ENCODE data around the gene TMEM109.

DNA sequence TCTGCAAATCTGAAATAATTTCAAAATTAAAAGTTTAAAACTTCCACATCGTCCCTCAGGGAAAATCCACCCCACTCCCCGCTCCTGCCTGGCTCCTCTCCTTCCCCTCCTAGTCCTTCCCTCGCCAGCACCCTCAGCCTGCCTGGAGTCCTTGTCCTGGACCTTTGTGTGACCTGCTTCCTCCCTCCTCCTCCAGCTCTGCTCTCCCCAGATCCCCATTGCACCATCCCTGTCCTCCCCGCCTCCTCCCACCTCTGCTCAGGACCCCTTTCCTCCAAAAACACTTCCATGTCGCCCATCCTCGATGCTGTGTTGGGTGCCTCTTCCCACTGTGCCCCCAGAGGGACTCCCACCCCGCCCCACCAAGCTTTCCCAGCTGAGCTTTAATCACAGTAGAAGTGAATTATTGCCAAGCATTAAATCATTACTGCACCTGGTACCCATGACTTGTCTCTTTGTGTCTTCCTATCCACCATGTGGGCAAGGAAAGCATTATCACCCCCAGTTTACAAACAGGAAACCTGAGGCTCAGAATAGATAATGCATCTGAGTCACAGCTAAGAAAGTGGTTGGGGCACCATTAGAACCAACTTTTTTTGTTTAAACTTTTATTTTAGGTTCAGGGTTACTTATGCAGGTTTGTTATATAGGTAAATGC, 49.0 kb upstream of the TMEM109 start:
- TF ChIP-seq, protein P1, sequence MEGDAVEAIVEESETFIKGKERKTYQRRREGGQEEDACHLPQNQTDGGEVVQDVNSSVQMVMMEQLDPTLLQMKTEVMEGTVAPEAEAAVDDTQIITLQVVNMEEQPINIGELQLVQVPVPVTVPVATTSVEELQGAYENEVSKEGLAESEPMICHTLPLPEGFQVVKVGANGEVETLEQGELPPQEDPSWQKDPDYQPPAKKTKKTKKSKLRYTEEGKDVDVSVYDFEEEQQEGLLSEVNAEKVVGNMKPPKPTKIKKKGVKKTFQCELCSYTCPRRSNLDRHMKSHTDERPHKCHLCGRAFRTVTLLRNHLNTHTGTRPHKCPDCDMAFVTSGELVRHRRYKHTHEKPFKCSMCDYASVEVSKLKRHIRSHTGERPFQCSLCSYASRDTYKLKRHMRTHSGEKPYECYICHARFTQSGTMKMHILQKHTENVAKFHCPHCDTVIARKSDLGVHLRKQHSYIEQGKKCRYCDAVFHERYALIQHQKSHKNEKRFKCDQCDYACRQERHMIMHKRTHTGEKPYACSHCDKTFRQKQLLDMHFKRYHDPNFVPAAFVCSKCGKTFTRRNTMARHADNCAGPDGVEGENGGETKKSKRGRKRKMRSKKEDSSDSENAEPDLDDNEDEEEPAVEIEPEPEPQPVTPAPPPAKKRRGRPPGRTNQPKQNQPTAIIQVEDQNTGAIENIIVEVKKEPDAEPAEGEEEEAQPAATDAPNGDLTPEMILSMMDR (conservative IDR thresholded peaks at IDR 0.05; ENCODE audit: low read length) = no peak
- no peak for TF ChIP-seq EZH2phosphoT487 (IDR thresholded peaks at IDR 0.05; ENCODE audit: borderline replicate concordance)
